IMR-90 (cell line): ENCODE results near the gene SURF4.

Experiments
- CTCF ChIP-seq: conservative IDR thresholded peaks from 2 replicates; pipeline ENCODE4 v1.5.1; 2012; ENCODE audit warnings: mild to moderate bottlenecking, low read depth, low read length, improper control_type of control experiment
- POLR2A ChIP-seq: IDR thresholded peaks from 2 replicates; pipeline ENCODE4 v1.6.1; 2012; ENCODE audit warnings: mild to moderate bottlenecking, low read depth, low read length
- RAD21 ChIP-seq: IDR thresholded peaks from 2 replicates; pipeline ENCODE4 v1.6.1; 2012; ENCODE audit warnings: low read length, improper control_type of control experiment
- USF2 ChIP-seq: fragments of 150-350 bp; IDR thresholded peaks from 2 replicates; pipeline ENCODE4 v1.6.1; 2017; ENCODE audit warnings: mild to moderate bottlenecking, antibody characterized with exemption, low read length, low read depth

- TF ChIP-seq POLR2A (no peak), CTCF (no peak), RAD21 (no peak), USF2 (no peak)
These were observed 39.3 kb upstream of the SURF4 start for GRCh38 chr9:133415170-133415569.
